SK-N-SH (cell line): ENCODE measurements around the gene SNX3. TPM values are rescaled to one million over a fixed set of nuclear protein-coding genes. Genes with fewer than 3 reads are reported as not detected.

Source experiments
- CTCF ChIA-PET: fragments of 300-600, 350-600 bp; formaldehyde crosslinking; extraction: SDS; loops from one replicate; lab custom pipeline; 2021; lab: Yijun Ruan, JAX
- POLR2A ChIA-PET: fragments of 350-600 bp; sonication (Branson Sonifier 250); formaldehyde crosslinking; extraction: SDS; loops from one replicate; lab custom pipeline; 2020; ENCODE audit warnings: antibody characterized with exemption, inconsistent platforms; lab: Yijun Ruan, JAX
- DNase-seq: peaks from one replicate; pipeline ENCODE4 v3.0.0; 2012
- H2AFZ ChIP-seq: fragments of 200-600 bp; sonication (generic); 2 replicates; pipeline ENCODE4 v1.8.1; 2016; ENCODE audit warnings: antibody characterized with exemption, mild to moderate bottlenecking, low read depth
- H3F3A ChIP-seq: fragments of 200-600 bp; sonication (generic); replicated peaks from 2 replicates; pipeline ENCODE3; 2016; ENCODE audit warnings: antibody characterized with exemption, mild to moderate bottlenecking; ENCODE audit not compliant: insufficient read depth
- H3K27ac ChIP-seq, 2 experiments: fragments of 200-500 bp in 1 of 2; fragments of 200-600 bp in 1 of 2; sonication (Bioruptor generic) in 1 of 2; sonication (generic), shearing (Covaris generic) in 1 of 2; 2 replicates each; pipeline versions ENCODE4 v1.5.1 to v1.6.1; 2014 to 2016; ENCODE audit warnings: low read depth in 2 of 2, inconsistent platforms in 1 of 2, low read length in 1 of 2, mild to moderate bottlenecking in 1 of 2, mixed read lengths in 1 of 2
- H3K27me3 ChIP-seq: fragments of 200-600 bp; sonication (generic), shearing (Covaris generic); 2 replicates; pipeline ENCODE4 v1.6.1; 2016; ENCODE audit warnings: mixed run types; ENCODE audit not compliant: insufficient read depth
- H3K36me3 ChIP-seq, 2 experiments: fragments of 200-500 bp in 1 of 2; fragments of 200-600 bp in 1 of 2; sonication (Bioruptor generic) in 1 of 2; sonication (generic) in 1 of 2; replicated peaks in 1 of 2; 2 replicates each; pipeline versions ENCODE3 to v1.5.1; 2014 to 2016; ENCODE audit warnings: low read length in 1 of 2, mild to moderate bottlenecking in 1 of 2; ENCODE audit not compliant: insufficient read depth in 2 of 2, control insufficient read depth in 1 of 2
- H3K4me1 ChIP-seq, 2 experiments: fragments of 200-500 bp in 1 of 2; fragments of 200-600 bp in 1 of 2; sonication (Bioruptor generic) in 1 of 2; sonication (generic), shearing (Covaris generic) in 1 of 2; 2 replicates each; pipeline versions ENCODE4 v1.5.1 to v1.6.1; 2014 to 2016; ENCODE audit warnings: low read depth in 1 of 2, low read length in 1 of 2, mixed run types in 1 of 2; ENCODE audit not compliant: insufficient read depth in 2 of 2, control insufficient read depth in 1 of 2
- H3K4me2 ChIP-seq: fragments of 200-600 bp; sonication (generic), shearing (Covaris generic); 2 replicates; pipeline ENCODE4 v1.6.1; 2017; ENCODE audit warnings: mixed run types
- H3K4me3 ChIP-seq, 2 experiments: fragments of 200-500 bp in 1 of 2; fragments of 200-600 bp in 1 of 2; sonication (Bioruptor generic) in 1 of 2; sonication (generic), shearing (Covaris generic) in 1 of 2; 2 replicates each; pipeline versions ENCODE4 v1.5.1 to v1.8.1; 2014 to 2016; ENCODE audit warnings: low read depth in 2 of 2, inconsistent platforms in 1 of 2, low read length in 1 of 2, mild to moderate bottlenecking in 1 of 2, mixed read lengths in 1 of 2, moderate library complexity in 1 of 2
- H3K79me2 ChIP-seq: fragments of 200-600 bp; sonication (generic); 2 replicates; pipeline ENCODE4 v1.8.1; 2017; ENCODE audit warnings: mild to moderate bottlenecking; ENCODE audit not compliant: insufficient read depth
- H3K9ac ChIP-seq: fragments of 200-600 bp; sonication (generic); 2 replicates; pipeline ENCODE4 v1.6.1; 2017; ENCODE audit warnings: mixed run types
- H3K9me2 ChIP-seq: fragments of 200-600 bp; sonication (generic); 2 replicates; pipeline ENCODE4 v1.6.1; 2017; ENCODE audit warnings: mixed run types
- H3K9me3 ChIP-seq: fragments of 200-600 bp; sonication (generic); 2 replicates; pipeline ENCODE4 v1.6.1; 2017; ENCODE audit warnings: mixed run types, mild to moderate bottlenecking, moderate library complexity
- H4K20me1 ChIP-seq: fragments of 200-600 bp; sonication (generic); 2 replicates; pipeline ENCODE4 v1.6.1; 2017; ENCODE audit warnings: mild to moderate bottlenecking, mixed run types; ENCODE audit not compliant: insufficient read depth
- CHD2 ChIP-seq: fragments of 150-350 bp; IDR thresholded peaks from 2 replicates; pipeline ENCODE4 v1.6.1; 2018; ENCODE audit warnings: low read length; ENCODE audit not compliant: partially characterized antibody
- ELF1 ChIP-seq: IDR thresholded peaks from 2 replicates; pipeline ENCODE4 v1.4.0; 2012
- EZH2phosphoT487 ChIP-seq: fragments of 200-600 bp; sonication (generic); IDR thresholded peaks from 2 replicates; pipeline ENCODE4 v1.6.1; 2017; ENCODE audit warnings: low read depth, mixed run types, mild to moderate bottlenecking, antibody characterized with exemption, moderate library complexity, borderline replicate concordance
- FOSL2 ChIP-seq: IDR thresholded peaks from 2 replicates; pipeline ENCODE4 v1.4.0; 2012; ENCODE audit warnings: low read depth, mild to moderate bottlenecking, moderate library complexity, borderline replicate concordance
- FOXJ3 ChIP-seq: sonication (generic); formaldehyde crosslinking; IDR thresholded peaks from 2 replicates; pipeline ENCODE4 v1.5.1; 2020; ENCODE audit warnings: mild to moderate bottlenecking, missing genetic modification reagents
- FOXM1 ChIP-seq: IDR thresholded peaks from 2 replicates; pipeline ENCODE4 v1.4.0; 2012; ENCODE audit warnings: low read depth, mild to moderate bottlenecking
- GABPA ChIP-seq: IDR thresholded peaks from 2 replicates; pipeline ENCODE4 v1.4.0; 2012; ENCODE audit warnings: low read depth, mild to moderate bottlenecking
- NRF1 ChIP-seq: IDR thresholded peaks from 2 replicates; pipeline ENCODE4 v1.6.1; 2012; ENCODE audit warnings: low read depth, mild to moderate bottlenecking, low read length
- POLR2AphosphoS5 ChIP-seq: IDR thresholded peaks from 2 replicates; pipeline ENCODE4 v1.6.1; 2012; ENCODE audit warnings: low read depth, low read length
- RXRA ChIP-seq: IDR thresholded peaks from 2 replicates; pipeline ENCODE4 v1.4.0; 2012; ENCODE audit warnings: low read depth, mild to moderate bottlenecking, borderline replicate concordance
- SIN3A ChIP-seq: IDR thresholded peaks from 2 replicates; pipeline ENCODE4 v1.6.1; 2012; ENCODE audit warnings: low read depth, mild to moderate bottlenecking, low read length, moderate library complexity, borderline replicate concordance
- SMC3 ChIP-seq: IDR thresholded peaks from 2 replicates; pipeline ENCODE4 v1.6.1; 2012; ENCODE audit warnings: low read depth, low read length, improper control_type of control experiment
- TAF1 ChIP-seq: IDR thresholded peaks from 2 replicates; pipeline ENCODE4 v1.6.1; 2012; ENCODE audit warnings: low read depth, mild to moderate bottlenecking, low read length, moderate library complexity, borderline replicate concordance
- TCF12 ChIP-seq: IDR thresholded peaks from 2 replicates; pipeline ENCODE4 v1.4.0; 2012
- YY1 ChIP-seq: IDR thresholded peaks from 2 replicates; pipeline ENCODE4 v1.4.0; 2012; ENCODE audit warnings: low read depth, mild to moderate bottlenecking
- WGBS: methylation state at CpG from one replicate; pipeline ENCODE4 v1.1.6; 2017; ENCODE audit warnings: low lambda C conversion rate; 5-methylcytosine and 5-hydroxymethylcytosine counted together
- polyA plus RNA-seq, 3 experiments: library from polyadenylated mRNA; depleted of rRNA; stranded (reverse); fragments of >200 nt; gene quantifications; 2 replicates each; pipeline ENCODE4 v1.2.3, GENCODE V29; 2012
- TF ChIP-seq, protein P1 (sequence below): fragments of 150-350 bp; IDR thresholded peaks from 2 replicates; pipeline ENCODE4 v1.6.1; 2017; ENCODE audit warnings: antibody characterized with exemption, low read length, low read depth, borderline replicate concordance
- TF ChIP-seq, protein P2 (sequence below): IDR thresholded peaks from 2 replicates; pipeline ENCODE4 v1.4.0; 2012; ENCODE audit warnings: low read depth, borderline replicate concordance
- TF ChIP-seq, protein P3 (sequence below): IDR thresholded peaks from 2 replicates; pipeline ENCODE4 v1.6.1; 2012; ENCODE audit warnings: mild to moderate bottlenecking, low read depth, low read length, moderate library complexity
- TF ChIP-seq, protein P4 (sequence below): IDR thresholded peaks from 2 replicates; pipeline ENCODE4; 2012
- TF ChIP-seq, protein P5 (sequence below): IDR thresholded peaks from 2 replicates; pipeline ENCODE4 v1.4.0; 2012; ENCODE audit warnings: low read depth
- TF ChIP-seq, protein P6 (sequence below): fragments of 200-600 bp; sonication (generic); IDR thresholded peaks from 2 replicates; pipeline ENCODE4 v1.6.1; 2017; ENCODE audit warnings: antibody characterized with exemption, mild to moderate bottlenecking, moderate library complexity

Gene SNX3
- polyA plus RNA-seq, 1 of the 3 experiments (the other 2 are of a cell fraction), result 105 TPM

DNA sequence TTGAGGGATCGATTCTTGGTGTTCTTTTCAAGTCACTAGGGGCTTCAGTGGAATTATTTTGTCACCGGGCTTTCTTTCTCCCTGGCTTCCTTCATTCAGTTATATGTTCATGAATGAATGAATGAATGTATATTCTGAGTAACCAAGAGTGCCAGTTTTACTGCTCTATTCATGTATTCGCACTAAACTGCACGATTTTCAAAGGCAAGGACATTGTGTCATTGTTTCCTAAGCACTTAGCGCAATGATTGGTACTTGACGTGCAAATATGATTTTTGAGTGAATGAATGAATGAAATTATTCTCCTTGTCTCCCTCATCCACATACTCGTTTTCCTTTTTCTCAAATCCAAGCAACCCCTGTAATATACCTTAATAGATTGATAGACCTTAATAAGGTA lies 34.8 kb upstream of the SNX3 start (continued):
- TF ChIP-seq FOXJ3 (CRISPR knock-in tag) (no peak), RXRA (no peak)

DNA sequence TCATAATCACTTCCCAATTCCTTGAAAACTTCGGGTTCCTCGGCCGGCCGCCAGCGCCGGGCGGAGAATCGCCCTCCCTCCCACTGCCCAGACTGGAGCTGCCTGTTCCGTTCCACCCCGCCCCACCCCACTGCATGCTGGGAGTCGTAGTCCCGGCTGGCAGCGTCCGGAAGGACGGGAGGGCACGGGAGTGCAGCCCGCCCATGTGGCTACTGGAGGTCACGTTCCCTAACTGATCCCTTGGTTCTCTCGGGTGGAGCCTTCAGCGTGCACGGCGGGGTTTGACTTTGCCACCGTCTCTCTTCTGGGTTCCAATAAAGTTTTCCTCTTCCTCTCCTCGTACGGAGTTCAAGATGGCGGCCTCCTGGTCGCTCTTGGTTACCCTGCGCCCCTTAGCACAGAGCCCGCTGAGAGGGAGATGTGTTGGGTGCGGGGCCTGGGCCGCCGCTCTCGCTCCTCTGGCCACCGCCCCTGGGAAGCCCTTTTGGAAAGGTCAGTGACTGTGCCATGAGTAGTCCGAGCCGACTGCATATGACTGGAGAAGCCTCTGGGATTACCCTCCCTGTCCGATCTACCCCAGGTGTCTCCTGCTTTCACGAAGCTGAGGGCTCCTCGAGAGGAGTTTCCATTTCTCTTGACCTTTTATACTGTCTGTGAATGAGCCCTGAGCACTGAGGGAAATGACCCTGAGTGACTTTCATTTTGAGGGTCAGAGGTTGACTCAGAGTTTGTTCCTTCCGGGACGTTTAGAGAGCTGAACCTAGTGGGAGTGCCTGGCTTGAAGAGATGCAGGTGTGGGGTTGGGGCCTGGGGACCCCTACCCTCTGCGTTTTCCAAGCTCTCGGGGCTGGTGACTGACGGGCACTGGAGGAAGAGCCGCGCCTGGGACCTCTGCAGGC lies 34.1 kb upstream of the SNX3 start, which contains the start of gene AFG1L:
TSS of gene AFG1L (plus strand) at position 328 of the 899 bp plus-strand sequence. CDS start at position 354, 26 bp downstream.
- DNase-seq, result peak; percentile 93
- Histone ChIP-seq H3K9me3 (no peaks in the 10 kb centered on the region), H3K27me3 (no peaks in the 10 kb centered on the region), H3K4me1 (no peaks in the 10 kb centered on the region; a peak in 2 of 4 replicates), H3K4me3 (peak within 1 kb of the TSS; percentile 62 to 74), H3F3A (no peaks in the 10 kb centered on the region), H3K9ac (peak within 1 kb of the TSS; percentile 82), H2AFZ (peak within 1 kb of the TSS; percentile 93), H3K9me2 (no peaks in the 10 kb centered on the region), H3K27ac (peak within 1 kb of the TSS; percentile 87 to 97), H3K79me2 (no peaks in the 10 kb centered on the region), H4K20me1 (no peaks in the 10 kb centered on the region), H3K4me2 (peak within 1 kb of the TSS; percentile 81), H3K36me3 (no peaks in the 10 kb centered on the region)
- CTCF ChIA-PET, result interaction anchor here (0.9 to 1.3 kb wide), 3 partner anchors 34 to 178 kb away, joined by 3 to 4 read pairs (median 3); partner anchors contain the start of gene SNX3
- WGBS, result under 1% methylated on average over 32 of the region's 46 CpGs
- POLR2A ChIA-PET, result interaction anchor here (0.5 to 2.1 kb wide), 3 partner anchors 34 to 125 kb away, joined by 3 to 12 read pairs (median 4); partner anchors contain the start of gene SNX3
- TF ChIP-seq, protein P1, sequence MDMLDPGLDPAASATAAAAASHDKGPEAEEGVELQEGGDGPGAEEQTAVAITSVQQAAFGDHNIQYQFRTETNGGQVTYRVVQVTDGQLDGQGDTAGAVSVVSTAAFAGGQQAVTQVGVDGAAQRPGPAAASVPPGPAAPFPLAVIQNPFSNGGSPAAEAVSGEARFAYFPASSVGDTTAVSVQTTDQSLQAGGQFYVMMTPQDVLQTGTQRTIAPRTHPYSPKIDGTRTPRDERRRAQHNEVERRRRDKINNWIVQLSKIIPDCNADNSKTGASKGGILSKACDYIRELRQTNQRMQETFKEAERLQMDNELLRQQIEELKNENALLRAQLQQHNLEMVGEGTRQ, result no peak
- TF ChIP-seq SIN3A (peak; percentile 78; the same call in 1 of the 2 replicates), TCF12 (no peak; the same call in 1 of the 2 replicates), GABPA (peak; percentile 75), EZH2phosphoT487 (no peak), FOSL2 (no peak), ELF1 (peak; percentile 89), POLR2AphosphoS5 (peak; percentile 62), TAF1 (peak; percentile 15; the same call in 1 of the 2 replicates), FOXM1 (no peak), SMC3 (no peak), NRF1 (no peak), FOXJ3 (CRISPR knock-in tag) (no peak), CHD2 (peak; percentile 8), YY1 (peak; percentile 97)
- TF ChIP-seq, protein P2, sequence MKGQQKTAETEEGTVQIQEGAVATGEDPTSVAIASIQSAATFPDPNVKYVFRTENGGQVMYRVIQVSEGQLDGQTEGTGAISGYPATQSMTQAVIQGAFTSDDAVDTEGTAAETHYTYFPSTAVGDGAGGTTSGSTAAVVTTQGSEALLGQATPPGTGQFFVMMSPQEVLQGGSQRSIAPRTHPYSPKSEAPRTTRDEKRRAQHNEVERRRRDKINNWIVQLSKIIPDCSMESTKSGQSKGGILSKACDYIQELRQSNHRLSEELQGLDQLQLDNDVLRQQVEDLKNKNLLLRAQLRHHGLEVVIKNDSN, result no peak
- TF ChIP-seq, protein P3, sequence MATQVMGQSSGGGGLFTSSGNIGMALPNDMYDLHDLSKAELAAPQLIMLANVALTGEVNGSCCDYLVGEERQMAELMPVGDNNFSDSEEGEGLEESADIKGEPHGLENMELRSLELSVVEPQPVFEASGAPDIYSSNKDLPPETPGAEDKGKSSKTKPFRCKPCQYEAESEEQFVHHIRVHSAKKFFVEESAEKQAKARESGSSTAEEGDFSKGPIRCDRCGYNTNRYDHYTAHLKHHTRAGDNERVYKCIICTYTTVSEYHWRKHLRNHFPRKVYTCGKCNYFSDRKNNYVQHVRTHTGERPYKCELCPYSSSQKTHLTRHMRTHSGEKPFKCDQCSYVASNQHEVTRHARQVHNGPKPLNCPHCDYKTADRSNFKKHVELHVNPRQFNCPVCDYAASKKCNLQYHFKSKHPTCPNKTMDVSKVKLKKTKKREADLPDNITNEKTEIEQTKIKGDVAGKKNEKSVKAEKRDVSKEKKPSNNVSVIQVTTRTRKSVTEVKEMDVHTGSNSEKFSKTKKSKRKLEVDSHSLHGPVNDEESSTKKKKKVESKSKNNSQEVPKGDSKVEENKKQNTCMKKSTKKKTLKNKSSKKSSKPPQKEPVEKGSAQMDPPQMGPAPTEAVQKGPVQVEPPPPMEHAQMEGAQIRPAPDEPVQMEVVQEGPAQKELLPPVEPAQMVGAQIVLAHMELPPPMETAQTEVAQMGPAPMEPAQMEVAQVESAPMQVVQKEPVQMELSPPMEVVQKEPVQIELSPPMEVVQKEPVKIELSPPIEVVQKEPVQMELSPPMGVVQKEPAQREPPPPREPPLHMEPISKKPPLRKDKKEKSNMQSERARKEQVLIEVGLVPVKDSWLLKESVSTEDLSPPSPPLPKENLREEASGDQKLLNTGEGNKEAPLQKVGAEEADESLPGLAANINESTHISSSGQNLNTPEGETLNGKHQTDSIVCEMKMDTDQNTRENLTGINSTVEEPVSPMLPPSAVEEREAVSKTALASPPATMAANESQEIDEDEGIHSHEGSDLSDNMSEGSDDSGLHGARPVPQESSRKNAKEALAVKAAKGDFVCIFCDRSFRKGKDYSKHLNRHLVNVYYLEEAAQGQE, result peak; percentile 36; the same call in 1 of the 2 replicates
- TF ChIP-seq, protein P4, sequence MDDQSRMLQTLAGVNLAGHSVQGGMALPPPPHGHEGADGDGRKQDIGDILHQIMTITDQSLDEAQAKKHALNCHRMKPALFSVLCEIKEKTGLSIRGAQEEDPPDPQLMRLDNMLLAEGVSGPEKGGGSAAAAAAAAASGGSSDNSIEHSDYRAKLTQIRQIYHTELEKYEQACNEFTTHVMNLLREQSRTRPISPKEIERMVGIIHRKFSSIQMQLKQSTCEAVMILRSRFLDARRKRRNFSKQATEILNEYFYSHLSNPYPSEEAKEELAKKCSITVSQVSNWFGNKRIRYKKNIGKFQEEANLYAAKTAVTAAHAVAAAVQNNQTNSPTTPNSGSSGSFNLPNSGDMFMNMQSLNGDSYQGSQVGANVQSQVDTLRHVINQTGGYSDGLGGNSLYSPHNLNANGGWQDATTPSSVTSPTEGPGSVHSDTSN, result no peak
- TF ChIP-seq, protein P5, sequence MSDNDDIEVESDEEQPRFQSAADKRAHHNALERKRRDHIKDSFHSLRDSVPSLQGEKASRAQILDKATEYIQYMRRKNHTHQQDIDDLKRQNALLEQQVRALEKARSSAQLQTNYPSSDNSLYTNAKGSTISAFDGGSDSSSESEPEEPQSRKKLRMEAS, result peak; percentile 48; the same call in 1 of the 2 replicates
- TF ChIP-seq, protein P6, sequence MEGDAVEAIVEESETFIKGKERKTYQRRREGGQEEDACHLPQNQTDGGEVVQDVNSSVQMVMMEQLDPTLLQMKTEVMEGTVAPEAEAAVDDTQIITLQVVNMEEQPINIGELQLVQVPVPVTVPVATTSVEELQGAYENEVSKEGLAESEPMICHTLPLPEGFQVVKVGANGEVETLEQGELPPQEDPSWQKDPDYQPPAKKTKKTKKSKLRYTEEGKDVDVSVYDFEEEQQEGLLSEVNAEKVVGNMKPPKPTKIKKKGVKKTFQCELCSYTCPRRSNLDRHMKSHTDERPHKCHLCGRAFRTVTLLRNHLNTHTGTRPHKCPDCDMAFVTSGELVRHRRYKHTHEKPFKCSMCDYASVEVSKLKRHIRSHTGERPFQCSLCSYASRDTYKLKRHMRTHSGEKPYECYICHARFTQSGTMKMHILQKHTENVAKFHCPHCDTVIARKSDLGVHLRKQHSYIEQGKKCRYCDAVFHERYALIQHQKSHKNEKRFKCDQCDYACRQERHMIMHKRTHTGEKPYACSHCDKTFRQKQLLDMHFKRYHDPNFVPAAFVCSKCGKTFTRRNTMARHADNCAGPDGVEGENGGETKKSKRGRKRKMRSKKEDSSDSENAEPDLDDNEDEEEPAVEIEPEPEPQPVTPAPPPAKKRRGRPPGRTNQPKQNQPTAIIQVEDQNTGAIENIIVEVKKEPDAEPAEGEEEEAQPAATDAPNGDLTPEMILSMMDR, result no peak
